ENCODE measurements around the gene UBALD2. TPM values are rescaled to one million over a fixed set of nuclear protein-coding genes. Genes with fewer than 3 reads are reported as not detected.

The UBALD2 gene
- total and polyA plus RNA-seq, 2 of the 13 experiments (the other 11 are each of a cell fraction or from before 2014, with no cell fraction given): 3.3 to 89.7 TPM

- peak; percentile 88 for TF ChIP-seq ARID3A (IDR thresholded peaks at IDR 0.05; ENCODE audit: low read depth, low read length)
- TF ChIP-seq CC2D1A (CRISPR knock-in tag; IDR thresholded peaks at IDR 0.05): no peak
- no peak for TF ChIP-seq ZEB1 (IDR thresholded peaks at IDR 0.05; ENCODE audit: insufficient replicate concordance, low read depth)
- no peak for TF ChIP-seq NFIB (CRISPR knock-in tag; IDR thresholded peaks at IDR 0.05; ENCODE audit: borderline replicate concordance)
- no peak for TF ChIP-seq ZBTB42 (CRISPR knock-in tag; IDR thresholded peaks at IDR 0.05)
- TF ChIP-seq TRAFD1 (CRISPR knock-in tag; IDR thresholded peaks at IDR 0.05; ENCODE audit: borderline replicate concordance): 0 out of 2 replicates have a peak, but pooled peaks have one; percentile 67
- TF ChIP-seq ATF6 (CRISPR knock-in tag; conservative IDR thresholded peaks at IDR 0.05): no peak
- no peak for TF ChIP-seq ZNF543 (CRISPR knock-in tag; IDR thresholded peaks at IDR 0.05)
- TF ChIP-seq MXD1 (CRISPR knock-in tag; IDR thresholded peaks at IDR 0.05): no peak
- TF ChIP-seq ZMYM4 (CRISPR knock-in tag; IDR thresholded peaks at IDR 0.05): no peak
- TF ChIP-seq PAX8 (CRISPR knock-in tag; IDR thresholded peaks at IDR 0.05; ENCODE audit: borderline replicate concordance): no peak
- no peak for TF ChIP-seq ZNF83 (CRISPR knock-in tag; IDR thresholded peaks at IDR 0.05; ENCODE audit: borderline replicate concordance)
- TF ChIP-seq ZBTB3 (CRISPR knock-in tag; IDR thresholded peaks at IDR 0.05; ENCODE audit: borderline replicate concordance, low read depth): no peak
- no peak for TF ChIP-seq HOXA9 (CRISPR knock-in tag; IDR thresholded peaks at IDR 0.05; ENCODE audit: borderline replicate concordance)
- TF ChIP-seq REST (IDR thresholded peaks at IDR 0.05; ENCODE audit: borderline replicate concordance in 1 of 2, low read depth in 1 of 2, low read length in 2 of 2): no peak
- TF ChIP-seq CCAR2 (optimal IDR thresholded peaks at IDR 0.05; ENCODE audit: low read depth, low read length): no peak
- no peak for TF ChIP-seq HMG20B (CRISPR knock-in tag; conservative IDR thresholded peaks at IDR 0.05)
- no peak for TF ChIP-seq EEA1 (CRISPR knock-in tag; IDR thresholded peaks at IDR 0.05; ENCODE audit: borderline replicate concordance)
These were observed 18.8 kb upstream of the UBALD2 start (continued) for GRCh38 chr17:76246080-76247066.

Measured in HepG2 (cell line).